ENCODE measurements around the gene PCP4L1. TPM values are rescaled to one million over a fixed set of nuclear protein-coding genes. Genes with fewer than 3 reads are reported as not detected.

The PCP4L1 gene
- total RNA-seq (2022; extraction: Qiagen RNA extraction), result 0.07 to 0.12 TPM (median 0.09 TPM) in 3 of 5 replicates, not detected in the others

DNA sequence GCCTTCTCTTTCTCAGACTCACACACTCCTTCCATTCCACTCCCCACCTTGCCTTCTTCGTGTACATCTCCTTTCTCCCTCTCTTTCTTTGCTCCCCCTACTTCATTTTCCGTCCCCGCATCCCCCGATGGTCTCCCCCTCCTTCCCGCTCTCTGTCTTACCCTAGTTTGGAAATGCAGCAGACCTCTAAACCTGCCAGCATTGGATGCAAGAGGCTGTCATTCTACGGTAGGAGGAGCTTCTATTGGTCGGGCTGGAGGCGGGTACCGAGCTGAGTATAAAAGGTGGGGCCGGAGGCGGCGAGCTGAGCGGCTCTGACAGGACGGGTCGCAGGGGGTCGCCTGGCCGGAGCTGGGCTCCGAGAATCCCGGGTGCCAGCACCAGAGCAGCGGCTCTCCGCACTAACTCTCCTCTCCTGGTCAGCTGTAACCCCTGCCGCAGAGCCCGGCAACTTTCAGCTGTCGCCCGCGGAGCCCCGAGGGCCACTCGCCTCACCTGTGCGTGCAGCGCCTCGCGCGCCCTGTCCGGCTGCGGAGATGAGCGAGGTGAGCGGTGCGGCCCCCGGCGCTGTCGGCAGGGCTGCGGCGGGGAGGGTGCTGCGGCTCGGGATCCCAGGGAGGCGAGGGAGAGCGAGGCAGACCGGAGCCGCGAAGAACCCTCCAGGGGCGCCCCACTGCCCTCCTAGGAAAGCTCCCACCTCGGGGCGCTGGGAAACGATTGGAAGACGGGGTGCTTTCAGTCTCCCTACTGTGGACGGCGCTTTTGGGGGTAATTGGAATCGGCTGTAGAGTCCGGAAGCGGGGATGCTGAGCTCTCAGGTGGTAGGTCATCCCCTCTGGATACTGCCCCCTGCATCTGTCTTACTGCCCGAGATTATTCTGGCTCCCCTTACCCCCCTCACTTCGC, at the start of gene PCP4L1:
TSS of gene PCP4L1 (plus strand) at position 307 of the 906 bp plus-strand sequence. CDS start at position 537, 230 bp downstream.

DNA sequence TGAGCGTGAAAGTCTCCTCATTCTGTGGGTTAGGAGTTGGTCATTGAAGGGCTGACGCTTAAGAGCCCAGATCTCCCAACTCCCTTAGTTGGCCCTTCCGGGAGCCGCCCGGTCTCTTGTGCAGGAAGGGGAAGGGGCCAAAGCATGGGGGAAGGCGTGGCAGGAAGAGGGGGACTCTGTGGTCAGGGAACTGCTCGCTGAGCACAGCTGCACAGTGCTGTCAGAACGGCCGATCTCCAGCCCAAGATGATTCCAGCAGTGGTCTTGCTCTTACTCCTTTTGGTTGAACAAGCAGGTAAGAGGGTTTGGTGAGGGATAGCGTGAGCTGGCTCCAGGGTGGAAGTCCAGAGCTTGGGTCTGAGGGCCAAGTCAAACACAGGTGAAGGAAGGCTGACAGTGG, 43.5 kb upstream of the PCP4L1 start, which contains the start of gene FCER1G:
TSS of gene FCER1G (plus strand) at position 220 of the 400 bp plus-strand sequence. CDS start at position 247, 27 bp downstream.

DNA sequence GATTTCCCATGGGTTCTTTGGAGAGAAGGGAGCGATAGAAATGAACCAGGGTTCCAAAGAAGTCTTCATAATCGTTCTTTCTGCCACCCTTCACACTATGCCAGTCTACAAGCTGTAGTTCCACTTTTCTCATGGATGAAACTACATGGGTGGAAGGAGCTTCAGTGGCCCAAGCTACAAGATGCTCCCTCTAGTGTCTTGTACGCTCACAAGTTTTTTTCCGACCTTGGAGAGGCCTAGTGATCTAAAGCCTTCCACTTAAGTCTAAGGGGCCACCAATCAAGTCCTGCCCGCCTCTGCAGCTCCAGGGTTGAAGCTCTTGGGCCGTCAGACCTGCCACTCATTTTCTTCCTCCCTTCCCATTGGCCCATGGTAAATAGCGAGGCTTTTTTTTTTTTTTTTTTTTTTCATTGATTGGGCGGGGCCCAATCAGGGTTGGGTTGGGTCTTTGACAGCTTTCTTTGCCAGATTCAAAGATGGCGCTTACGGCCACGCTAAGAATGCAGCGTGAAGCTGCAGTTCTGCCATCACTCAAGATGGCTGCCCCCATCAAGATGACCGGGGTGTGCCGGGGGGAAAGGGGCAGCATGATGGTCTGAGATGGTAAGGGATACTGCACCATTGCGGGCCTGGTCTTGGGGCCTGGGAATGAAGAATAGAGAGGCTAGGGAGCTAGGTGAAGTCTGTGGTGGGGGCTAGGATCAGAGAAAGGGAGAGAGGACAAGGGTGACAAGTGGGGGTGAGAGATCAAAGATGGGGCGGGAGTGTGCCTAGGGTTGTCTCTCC, 32.8 kb upstream of the PCP4L1 start, which contains the start of gene TOMM40L:
TSS of gene TOMM40L (plus strand) at position 527 of the 786 bp plus-strand sequence. CDS start 430 bp downstream, outside the sequence.

DNA sequence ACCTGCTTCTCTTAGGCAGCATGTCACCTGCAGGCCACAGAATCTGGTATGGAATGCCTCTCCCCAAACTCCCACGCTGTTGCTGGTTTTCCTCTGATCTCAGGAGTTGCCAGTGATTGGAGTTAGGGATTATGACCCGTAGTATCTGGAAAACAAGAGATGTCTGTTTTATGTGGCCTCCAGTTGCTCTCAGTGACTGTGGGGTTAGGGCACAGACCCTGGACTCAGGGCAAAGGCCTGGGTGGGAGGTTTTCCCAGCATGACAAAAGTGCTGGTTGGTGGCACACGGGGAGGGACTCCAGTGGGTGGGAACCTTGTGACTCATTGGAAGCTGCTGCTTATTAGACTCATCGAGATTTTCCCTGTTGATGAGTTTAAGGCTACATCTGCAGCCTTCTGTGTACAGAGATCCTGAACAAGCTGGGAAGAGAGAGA, 20.5 kb upstream of the PCP4L1 start, which contains the start of gene NR1I3:
TSS of gene NR1I3 (minus strand) at position 165 of the 435 bp plus-strand sequence. CDS start 1,638 bp downstream, outside the sequence.

DNA sequence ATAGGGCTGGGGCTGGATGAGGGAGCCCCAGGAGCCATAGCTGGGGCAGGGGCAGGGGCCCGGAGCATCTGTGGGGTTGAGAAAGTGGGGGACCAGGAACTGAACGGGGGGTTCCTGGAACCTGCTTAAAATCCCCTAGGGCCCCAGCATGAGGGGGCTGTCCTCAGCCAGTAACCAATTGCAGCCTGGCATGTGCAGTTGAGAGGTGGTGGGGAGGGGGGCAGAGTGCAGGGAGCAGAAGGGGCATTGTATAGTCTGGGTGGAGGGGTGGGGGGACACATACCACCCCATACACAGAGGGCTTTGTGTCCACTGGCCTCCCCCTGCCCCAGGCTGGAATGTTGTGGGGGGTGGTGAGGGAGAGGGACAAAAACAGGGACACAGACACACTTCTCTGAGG, 51.3 kb downstream of the PCP4L1 start, which contains the start of gene MPZ:
TSS of gene MPZ (minus strand) at position 101 of the 400 bp plus-strand sequence. CDS start at position 38, 63 bp downstream.

DNA sequence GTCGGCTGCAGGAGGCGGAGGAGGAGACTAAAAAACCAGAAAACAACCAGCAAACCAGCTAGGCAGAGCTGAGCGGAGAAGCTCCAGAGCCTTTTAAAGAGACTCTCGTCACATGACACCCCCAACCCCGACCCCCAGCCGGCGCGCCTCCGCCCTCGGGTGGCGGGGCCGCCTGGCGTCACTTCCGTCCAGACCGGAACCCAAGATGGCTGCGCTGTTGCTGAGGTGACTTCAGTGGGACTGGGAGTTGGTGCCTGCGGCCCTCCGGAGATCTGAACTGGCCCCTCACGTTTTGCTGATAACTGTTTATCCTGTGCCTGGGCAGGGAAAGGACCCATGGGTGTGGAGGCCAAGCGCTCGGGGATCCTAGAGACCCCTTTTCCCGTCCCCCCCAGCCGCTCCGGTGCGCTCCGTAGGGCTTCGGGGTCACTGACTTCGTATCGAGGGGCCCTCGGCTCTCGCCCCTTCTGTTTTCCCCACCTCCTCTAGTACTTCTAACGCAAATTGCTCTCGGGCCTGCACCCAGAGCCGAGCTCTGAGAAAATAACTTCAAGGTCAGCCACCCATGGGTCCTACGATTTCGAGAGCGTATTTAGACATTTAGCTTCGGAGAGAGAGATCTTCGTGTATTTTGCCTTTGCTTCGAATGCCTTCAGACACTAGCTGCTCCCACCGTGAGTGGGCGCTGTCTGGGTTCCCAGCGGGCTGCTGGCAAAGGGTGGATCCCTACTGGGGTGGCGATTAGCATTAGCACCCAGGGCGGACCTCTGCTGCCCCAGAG, 55.8 kb downstream of the PCP4L1 start, which contains the start of gene SDHC:
TSS of gene SDHC (plus strand) at position 181 of the 781 bp plus-strand sequence. CDS start at position 206, 25 bp downstream.

Other genes with a start within 250 kb of the PCP4L1 start
- gene F11R, start 237.6 kb upstream of the PCP4L1 start, total RNA-seq (2022; extraction: Qiagen RNA extraction), result 58.5 to 82.8 TPM (median 74.8 TPM) in 5 replicates
- gene TSTD1, start 219.8 kb upstream of the PCP4L1 start, total RNA-seq (2022; extraction: Qiagen RNA extraction), result 0.17 to 0.32 TPM (median 0.24 TPM) in 3 of 5 replicates, not detected in the others
- gene USF1, start 212.8 kb upstream of the PCP4L1 start, total RNA-seq (2022; extraction: Qiagen RNA extraction), result 46.5 to 54.5 TPM (median 50.7 TPM) in 5 replicates
- 0.06 to 0.15 TPM (median 0.14 TPM) in 5 replicates for gene ARHGAP30, start 188.9 kb upstream of the PCP4L1 start, total RNA-seq (2022; extraction: Qiagen RNA extraction)
- gene NECTIN4, start 169.2 kb upstream of the PCP4L1 start, total RNA-seq (2022; extraction: Qiagen RNA extraction), result 1.6 to 3.5 TPM (median 2.2 TPM) in 5 replicates
- 1.5 to 2.1 TPM (median 1.6 TPM) in 5 replicates for gene KLHDC9, start 160.4 kb upstream of the PCP4L1 start, total RNA-seq (2022; extraction: Qiagen RNA extraction)
- 97.6 to 118 TPM (median 102 TPM) in 5 replicates for gene PFDN2, start 140.7 kb upstream of the PCP4L1 start, total RNA-seq (2022; extraction: Qiagen RNA extraction)
- 27.5 to 32.9 TPM (median 31.8 TPM) in 5 replicates for gene NIT1, start 140.6 kb upstream of the PCP4L1 start, total RNA-seq (2022; extraction: Qiagen RNA extraction)
- gene DEDD, start 126.1 kb upstream of the PCP4L1 start, total RNA-seq (2022; extraction: Qiagen RNA extraction), result 27.0 to 38.1 TPM (median 34.9 TPM) in 5 replicates
- gene UFC1, start 104.8 kb upstream of the PCP4L1 start, total RNA-seq (2022; extraction: Qiagen RNA extraction), result 89.0 to 149 TPM (median 91.5 TPM) in 5 replicates
- 14.8 to 21.6 TPM (median 20.7 TPM) in 5 replicates for gene USP21, start 99.2 kb upstream of the PCP4L1 start, total RNA-seq (2022; extraction: Qiagen RNA extraction)
- gene PPOX, start 92.3 kb upstream of the PCP4L1 start, total RNA-seq (2022; extraction: Qiagen RNA extraction), result 10.8 to 16.0 TPM (median 13.4 TPM) in 5 replicates
- gene B4GALT3, start 81.2 kb upstream of the PCP4L1 start, total RNA-seq (2022; extraction: Qiagen RNA extraction), result 20.3 to 26.3 TPM (median 25.3 TPM) in 5 replicates
- gene ADAMTS4, start 59.7 kb upstream of the PCP4L1 start, total RNA-seq (2022; extraction: Qiagen RNA extraction), result 0.01 TPM in 3 of 5 replicates, not detected in the others
- 80.5 to 103 TPM (median 82.4 TPM) in 5 replicates for gene NDUFS2, start 56.4 kb upstream of the PCP4L1 start, total RNA-seq (2022; extraction: Qiagen RNA extraction)
- 0.23 to 0.34 TPM (median 0.25 TPM) in 3 of 5 replicates, not detected in the others for gene FCER1G, start 43.5 kb upstream of the PCP4L1 start, total RNA-seq (2022; extraction: Qiagen RNA extraction)
- gene APOA2, start 35.1 kb upstream of the PCP4L1 start, total RNA-seq (2022; extraction: Qiagen RNA extraction), result not detected in 5 replicates
- 9.3 to 11.1 TPM (median 11.0 TPM) in 5 replicates for gene TOMM40L, start 32.7 kb upstream of the PCP4L1 start, total RNA-seq (2022; extraction: Qiagen RNA extraction)
- not detected in 5 replicates for gene NR1I3, start 20.5 kb upstream of the PCP4L1 start, total RNA-seq (2022; extraction: Qiagen RNA extraction)
- gene MPZ, start 51.2 kb downstream of the PCP4L1 start, total RNA-seq (2022; extraction: Qiagen RNA extraction), result 0.15 to 0.26 TPM (median 0.23 TPM) in 5 replicates
- 191 to 237 TPM (median 201 TPM) in 5 replicates for gene SDHC, start 55.6 kb downstream of the PCP4L1 start, total RNA-seq (2022; extraction: Qiagen RNA extraction)
- 0.16 to 0.29 TPM (median 0.24 TPM) in 4 of 5 replicates, not detected in the other for gene CFAP126, start 109.1 kb downstream of the PCP4L1 start, total RNA-seq (2022; extraction: Qiagen RNA extraction)
- not detected in 5 replicates for gene FCGR2A, start 246.7 kb downstream of the PCP4L1 start, total RNA-seq (2022; extraction: Qiagen RNA extraction)